NCI-H128 (cell line): Measurements from ENCODE around the gene CD300LF.
A peak's percentile ranks its signal among the peaks of the same experiment; 100 is the strongest.

Source experiments
- DNase-seq: peaks from one replicate; lab custom pipeline; 2025; ENCODE audit not compliant: unreplicated experiment; lab: John Stamatoyannopoulos, UW

Gene CD300LF

DNA sequence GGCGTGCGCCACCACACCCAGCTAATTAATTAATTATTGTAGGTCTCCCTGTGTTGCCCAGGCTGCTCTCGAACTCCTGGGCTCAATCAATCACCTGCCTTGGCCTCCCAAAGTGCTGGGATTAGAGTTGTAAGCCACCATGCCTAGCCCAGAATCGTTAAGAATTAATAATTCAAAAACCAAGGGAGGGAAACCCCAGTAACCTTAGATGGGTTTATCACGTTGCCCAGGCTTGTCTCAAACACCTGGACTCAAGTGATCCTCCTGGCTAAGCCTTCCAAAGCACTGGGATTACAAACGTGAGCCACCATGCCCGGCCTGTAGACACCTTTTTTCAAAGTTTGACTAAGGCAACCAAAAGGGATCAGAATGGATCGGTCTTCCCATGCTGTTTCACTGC is 21.6 kb downstream of the CD300LF start:
- no peak for DNase-seq

DNA sequence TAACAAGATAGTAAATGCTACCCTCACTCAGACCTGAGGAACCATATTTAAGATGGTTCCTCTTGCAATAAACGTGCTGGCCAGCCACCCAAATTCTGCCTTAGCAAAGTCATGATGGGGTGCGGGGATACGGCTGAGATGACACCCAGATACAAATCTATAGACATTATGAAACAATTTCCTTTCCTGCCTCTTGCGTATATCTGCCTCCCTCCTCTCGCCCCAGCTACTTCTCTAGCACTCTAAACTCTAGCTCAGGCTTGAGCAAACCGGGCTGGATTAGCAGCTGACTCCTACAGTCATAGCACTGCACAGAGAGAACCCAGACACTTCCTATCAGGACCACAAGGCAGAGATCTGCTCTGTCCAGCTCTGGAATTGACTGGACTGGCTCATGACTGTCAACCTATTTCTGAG is 22.3 kb downstream of the CD300LF start:
- DNase-seq = no peak

DNA sequence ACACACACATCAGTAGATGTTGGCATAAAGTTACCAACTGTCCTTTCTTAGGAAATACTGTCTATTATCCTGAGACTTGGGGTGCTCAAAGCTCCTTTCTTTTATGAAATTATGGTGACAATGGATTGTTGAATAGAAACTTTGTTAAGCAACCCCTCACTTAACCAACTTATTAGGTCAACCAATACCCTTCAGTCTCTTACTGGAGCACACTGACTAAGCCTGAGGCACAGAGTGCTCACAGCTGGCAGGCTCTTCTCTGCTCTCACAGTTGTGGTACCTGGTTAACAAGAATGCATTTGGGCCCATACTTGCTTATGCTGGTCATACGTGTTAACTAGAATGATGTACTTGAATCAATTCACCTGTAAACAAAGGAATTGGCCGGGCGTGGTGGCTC is 24.8 kb downstream of the CD300LF start:
- DNase-seq = no peak

DNA sequence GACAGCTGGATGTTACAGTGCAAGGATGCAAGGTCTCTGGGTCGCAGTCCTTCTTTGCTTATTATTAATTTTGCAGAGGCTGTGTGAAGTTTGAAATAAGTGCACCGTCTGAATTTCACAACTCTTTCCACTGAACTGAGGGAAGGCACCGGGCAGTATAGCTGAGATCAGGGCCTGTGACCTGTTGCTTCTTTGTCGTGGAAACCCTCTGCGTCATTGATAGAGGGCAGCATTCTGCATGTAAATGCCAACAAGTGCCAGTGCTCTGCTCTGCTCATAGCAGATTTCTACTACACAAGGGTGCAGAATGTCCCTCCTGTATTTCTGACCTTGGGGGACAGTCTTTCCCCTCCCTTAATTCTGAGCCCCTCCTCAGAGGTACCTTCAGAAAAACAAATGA is 26.0 kb downstream of the CD300LF start:
- no peak for DNase-seq

DNA sequence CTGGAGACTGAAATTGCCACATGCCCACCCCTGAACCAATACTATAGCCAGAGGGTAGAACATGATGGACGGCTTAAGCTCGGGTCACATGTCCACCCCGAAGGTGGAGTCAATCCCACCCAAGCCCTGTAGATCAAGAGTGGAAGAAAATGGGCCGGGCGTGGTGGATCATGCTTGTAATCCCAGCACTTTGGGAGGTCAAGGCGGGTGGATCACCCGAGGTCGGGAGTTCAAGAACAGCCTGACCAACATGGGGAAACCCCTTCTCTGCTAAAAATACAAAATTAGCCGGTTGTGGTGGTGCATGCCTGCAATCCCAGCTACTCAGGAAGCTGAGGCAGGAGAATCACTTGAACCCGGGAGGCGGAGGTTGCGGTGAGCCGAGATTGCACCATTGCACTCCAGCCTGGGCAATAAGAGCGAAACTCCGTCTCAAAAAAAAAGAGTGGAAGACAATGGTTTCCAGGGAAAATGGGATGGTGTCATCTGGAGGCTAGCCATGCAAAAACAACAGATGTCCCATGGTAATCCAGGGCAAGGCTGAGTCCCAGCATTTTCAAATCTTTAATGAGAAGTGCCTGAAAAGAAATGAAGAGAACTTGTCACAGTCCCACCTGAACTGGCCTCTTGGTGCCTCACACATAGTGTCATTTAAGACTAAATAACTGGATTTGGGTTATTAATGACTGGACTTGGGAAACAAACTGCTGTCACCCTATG is 30.1 kb downstream of the CD300LF start:
- no peak for DNase-seq

DNA sequence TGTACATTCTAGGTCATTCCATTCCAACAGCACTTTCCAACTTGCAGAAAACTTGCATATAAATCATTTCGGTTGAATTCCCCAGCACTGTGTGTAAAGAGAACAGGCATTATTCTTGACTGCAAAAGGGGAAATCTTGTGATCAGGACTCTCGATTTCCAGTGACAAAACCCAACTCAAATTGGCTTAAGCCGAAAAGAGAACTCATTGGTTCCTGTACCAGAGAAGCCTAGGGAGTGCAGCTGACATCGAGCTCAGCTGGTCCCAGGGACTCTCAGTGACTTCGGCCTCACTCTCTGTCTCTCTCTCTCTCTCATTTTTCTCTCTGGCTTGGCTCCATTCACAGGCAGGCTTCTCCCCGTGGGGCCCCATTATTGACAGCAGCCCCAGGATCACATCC is 30.7 kb downstream of the CD300LF start:
- no peak for DNase-seq

DNA sequence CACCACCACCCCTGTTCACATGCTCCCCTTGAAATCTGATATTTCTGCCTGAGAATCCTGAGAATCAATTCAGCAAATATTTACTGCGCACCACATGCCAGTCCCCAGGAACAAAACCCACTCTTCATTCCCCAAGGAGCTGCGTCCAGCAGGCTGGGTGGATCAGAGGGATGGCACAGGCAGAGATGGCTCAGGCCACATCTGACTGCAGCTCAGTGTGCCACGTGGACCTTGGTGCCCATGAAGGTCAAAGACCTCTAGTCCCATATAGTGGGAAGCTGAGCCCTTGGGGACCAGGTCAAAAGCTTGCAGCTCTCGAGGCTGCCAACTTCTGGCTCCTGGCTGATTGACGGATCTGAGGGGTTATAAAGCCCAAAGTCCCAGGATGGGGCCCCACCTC is 31.8 kb downstream of the CD300LF start:
- DNase-seq = no peak

DNA sequence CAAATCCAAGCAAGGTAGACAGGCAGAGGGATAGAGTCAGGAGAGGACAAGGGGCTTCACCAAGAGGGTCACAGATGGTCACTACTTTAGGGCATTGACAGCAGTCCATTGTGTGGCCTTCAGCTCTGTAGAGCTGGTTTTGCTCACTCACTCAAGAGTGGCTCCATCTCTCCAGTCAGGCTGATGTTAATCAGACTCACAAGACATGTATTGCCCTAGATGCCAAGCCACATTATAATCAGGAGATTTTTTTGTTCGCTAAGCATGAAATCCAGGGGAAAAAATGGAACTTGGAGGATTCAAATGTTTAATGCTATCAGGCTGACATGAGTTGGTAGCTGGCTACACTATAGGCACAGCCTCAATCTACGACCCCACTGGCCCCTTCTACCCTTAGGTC is 32.5 kb downstream of the CD300LF start:
- no peak for DNase-seq

DNA sequence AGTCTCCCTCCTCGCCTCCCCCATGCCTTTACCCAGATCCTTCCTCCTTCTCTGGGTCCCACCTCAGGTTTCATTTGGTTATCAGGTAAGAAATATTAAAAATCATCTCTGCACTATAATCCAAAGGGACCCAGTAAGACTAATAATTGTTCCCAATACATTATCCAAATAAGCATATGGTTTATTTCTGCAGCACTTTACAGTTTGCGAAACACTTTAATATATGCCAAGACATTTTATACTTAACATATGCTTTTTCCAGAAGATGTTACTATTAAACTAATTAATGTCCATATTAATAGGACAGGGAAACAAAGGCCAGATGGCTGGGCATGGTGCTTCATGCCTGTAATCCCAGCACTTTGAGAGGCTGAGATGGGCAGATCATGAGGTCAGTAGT is 33.3 kb downstream of the CD300LF start:
- no peak for DNase-seq

DNA sequence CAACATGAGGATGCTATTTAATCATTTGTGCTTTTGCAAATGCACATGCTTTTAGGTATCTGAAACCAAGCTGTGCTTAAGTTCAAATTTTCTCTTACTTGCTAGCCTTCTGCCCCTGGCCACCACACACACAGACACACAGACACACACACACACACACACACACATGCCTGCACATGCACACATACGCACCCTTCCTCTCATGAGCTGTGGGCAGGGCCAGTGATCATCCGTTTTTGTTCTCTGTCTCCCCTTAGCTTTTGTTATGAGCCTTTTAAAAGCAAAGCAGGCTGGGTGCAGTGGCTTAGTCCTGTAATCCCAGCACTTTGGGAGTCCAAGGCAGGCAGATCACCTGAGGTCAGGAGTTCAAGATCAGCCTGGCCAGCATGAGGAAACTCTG is 34.2 kb downstream of the CD300LF start:
- no peak for DNase-seq

DNA sequence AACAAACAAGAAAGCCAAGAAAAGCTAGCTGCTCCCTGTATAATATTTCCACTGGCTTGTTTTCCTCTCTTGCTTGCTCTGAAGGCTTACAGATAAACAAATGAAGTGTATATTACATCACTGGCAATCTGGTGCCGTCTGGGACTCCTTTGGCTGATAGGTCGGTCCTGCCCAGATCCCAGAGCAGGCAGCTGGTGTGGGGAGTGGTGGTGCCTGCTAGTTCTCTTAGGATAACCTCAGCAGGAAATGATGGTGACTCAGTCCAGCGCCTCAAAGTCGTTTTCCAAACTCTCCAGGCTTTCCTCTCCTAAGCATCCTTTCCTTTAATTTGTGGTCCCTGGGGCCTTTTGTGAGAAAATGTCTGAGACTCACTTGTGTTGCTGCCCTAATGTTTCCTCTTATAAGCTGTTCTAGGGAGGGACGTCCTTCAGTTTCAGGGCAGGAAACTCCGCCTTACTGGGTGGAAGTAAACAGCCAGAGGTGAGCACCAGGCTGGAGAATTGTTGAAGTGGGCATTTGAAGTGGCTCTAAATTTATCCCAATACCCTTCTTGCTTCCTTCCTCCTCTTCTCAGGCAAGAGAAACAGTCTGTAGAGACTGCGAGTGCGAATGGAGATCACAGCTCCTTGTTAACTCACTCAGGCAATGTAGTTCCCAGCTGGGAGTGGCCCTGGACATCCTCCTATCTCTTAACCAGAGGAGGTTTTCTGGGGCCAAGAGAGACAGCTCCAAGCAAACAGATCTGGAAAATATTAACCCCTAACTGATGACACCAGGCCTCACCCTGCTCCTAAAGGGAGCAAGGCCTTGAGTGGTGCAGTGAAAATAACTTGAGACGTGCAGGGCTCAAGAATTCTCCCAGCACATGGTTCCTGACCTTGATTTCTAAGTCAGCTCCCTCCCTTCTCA is 34.9 kb downstream of the CD300LF start:
- peak; percentile 40 for DNase-seq

DNA sequence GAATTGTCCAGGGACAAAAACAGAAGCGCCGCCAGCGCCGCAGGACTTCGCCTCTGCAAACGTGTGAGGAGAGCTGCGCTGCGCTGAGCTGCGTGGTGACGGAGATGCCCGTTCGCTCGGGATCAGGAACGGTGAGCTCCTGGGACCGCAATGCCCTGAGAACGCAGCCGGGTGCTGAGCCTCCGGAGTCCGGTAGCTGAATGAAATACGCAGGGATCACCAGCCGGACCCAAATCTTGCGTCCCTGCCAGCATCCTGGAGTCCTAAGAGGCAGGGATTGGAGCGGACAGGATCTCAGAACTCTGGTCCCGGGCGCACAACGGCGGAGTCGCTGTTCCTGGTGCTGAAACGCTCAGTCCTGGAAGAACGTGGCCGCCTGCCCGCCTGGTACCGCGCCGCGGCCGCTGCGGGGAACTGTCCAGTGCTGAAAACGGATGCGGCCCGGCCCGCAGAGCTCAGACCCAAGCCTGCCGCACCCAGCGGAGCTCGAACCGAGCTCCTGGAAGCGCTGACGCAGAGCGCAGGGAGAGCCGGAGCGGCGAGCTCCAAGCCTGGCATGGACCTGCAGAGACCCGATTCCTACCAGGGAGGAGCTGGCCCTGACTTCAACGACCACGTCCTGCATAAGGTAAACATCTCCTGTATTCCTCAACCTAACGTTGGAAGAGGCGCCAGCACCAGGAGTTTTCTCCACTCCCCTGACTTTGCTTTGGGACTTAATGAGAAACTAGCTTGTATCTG is 41.5 kb downstream of the CD300LF start:
- DNase-seq = no peak

DNA sequence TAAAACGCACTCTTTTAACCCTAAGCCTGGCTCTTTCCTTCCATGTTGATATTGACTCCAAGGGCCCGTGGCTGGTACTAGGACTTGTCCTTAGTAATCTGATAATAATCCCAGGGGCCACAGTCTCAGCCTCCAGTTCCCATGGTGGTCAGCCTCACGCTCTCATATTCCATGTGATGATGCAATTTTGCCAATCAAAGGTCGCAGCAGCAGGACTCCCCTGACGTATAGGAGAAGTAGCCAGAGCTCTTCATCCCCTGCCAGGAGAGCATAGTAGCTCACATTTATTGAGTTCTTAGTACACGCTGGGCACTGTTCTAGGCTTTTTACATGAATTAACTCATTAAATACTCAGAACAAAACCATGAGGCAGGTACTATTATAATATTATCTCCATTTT is 42.4 kb downstream of the CD300LF start:
- DNase-seq = no peak

DNA sequence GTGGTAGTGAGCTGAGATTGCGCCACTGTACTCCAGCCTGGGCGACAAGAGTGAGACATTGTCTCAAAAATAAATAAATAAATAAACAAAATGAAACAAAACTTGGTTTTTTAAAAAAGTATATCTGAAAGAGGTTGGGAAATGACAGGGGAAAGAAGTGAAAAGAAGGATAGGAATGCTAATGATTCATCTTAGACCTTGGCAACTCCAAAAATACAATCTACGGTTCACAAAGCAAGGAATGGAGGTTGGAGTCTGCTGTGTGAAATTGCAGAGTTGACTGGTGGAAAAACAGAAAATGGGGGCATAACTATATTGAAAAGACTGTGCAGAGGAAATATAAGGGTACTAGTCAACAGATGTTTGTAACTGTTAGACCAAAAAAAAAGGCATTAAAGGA is 49.2 kb downstream of the CD300LF start:
- no peak for DNase-seq

DNA sequence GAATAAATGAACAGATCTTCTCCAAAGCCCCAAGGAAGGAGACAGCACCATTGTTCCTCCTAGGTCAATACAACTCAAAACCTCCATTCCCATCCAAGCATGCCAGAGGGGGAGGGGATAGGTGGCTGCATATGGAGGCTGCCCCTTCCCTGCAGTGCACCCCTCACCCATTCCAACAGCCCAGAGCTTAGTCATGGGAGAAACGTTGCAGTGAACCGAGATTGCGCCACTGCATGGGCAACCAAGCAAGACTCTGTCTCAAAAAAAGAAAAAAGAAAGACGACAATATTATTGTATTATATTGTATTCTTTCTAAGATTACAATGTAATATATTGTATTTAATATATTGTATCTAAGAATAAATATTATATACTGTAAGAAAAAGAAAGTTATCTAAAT is 52.8 kb downstream of the CD300LF start:
- DNase-seq = no peak

DNA sequence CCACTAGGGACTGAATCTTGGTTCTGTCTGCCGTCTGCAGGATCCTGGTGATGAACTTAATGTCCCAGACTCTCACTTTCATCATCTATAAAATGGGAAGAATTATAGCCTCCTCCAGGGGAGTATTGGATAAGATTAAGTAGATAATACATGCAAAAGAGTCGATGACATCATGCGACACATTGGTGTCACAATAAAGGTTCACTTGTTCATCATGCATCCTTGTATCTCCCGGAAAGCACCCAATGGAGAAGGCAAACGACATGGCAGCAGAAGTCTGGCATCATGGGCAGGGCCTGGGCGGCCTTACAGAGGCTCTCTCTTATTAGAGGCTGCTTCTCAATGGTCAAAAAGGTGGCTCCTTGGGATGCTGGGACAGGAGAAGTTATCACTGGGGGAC is 54.1 kb downstream of the CD300LF start:
- DNase-seq = no peak

DNA sequence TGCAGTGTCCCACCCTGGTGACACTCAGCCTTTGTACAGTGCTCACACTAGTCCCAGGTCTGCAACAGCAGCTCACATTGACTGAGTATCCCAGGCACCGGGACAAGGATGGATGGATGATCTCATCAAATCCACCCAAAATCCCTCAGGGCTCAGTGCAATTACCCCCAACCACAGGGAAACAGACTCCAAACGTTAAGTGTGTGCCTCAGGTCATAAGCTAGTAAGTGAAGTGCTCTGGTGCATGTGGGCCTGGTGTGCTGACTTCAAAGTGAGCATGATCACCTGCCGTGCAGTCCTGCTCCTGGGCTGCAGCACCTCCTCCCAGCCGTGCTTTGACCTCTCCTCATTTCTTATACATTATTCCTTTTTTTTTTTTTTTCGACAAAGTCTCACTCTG is 58.0 kb downstream of the CD300LF start:
- no peak for DNase-seq

DNA sequence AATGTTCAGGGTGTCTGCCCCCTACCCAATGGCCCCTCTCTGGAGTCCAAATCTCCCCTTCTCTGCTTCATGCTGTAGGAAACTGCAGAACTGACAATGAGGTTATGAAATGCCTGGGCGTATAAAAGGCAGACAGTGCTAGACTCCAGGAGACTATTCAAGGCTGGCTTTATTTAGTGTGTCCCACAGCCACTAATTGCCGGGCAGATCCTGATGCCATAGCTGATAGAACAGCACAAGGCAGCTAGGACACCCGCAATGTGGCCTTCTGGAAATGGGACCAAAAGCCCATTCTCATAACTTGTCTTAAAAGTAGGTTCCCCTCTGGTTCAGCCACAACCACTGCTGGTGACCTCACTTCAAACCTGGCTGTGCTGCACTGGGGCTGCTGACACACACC is 60.7 kb downstream of the CD300LF start:
- no peak for DNase-seq

DNA sequence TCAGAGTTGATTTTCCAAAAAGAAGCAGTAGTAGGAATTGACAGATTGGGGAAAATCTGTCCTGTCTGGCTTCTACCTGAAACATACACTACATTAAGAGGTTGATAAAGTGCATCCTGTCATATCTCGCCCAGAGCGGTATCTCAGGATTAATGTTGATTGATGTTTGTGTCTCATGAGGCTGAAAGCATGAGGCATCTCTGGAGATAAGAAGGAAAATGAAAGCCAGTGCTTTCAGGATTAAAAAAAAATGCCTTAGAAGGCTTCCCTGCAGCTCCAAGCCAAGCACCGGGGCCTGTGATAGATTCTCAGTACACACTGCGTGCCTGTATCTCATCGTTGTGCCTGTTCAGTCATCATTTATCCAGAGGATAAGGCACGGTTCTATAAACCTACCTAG is 62.8 kb downstream of the CD300LF start:
- no peak for DNase-seq

DNA sequence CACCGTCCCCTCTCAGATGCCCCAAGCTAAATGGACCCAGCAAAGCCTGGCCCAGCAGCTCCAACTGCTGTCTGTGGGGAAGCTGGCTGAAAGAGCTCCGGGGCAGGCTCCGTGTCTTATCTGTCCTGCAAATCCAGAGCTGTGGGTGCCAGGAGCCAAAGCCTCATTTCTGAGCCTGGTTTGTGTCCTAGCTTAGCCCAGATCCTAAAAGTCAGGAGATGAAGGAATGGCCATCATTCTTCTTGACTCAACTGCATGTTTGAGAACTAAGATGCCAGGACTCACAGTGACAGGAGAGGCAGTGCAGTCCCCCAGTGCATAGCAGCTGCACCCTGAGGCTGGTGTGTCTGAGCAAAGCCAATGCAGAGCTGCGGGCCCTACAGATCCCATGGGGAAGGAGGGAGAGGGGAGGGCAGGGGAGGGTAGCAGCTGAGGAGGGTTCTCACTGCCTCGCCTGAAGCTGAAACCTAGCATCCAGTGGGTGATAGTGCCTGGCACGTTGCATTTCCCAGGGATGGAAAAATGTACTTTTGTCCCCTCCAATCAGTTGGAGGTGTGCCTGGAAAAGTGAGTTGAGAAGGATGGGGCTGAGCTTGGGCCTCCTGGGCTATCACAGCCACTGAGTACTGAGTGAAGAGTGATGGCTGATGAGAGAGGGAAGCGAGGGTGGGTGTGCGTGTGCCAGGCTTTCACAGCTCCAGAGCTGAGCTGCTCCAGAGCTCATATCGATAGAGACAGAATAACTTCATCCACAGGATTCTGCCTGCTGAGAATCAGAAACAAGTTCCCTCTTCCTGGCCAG is 64.7 kb downstream of the CD300LF start:
- DNase-seq = no peak

DNA sequence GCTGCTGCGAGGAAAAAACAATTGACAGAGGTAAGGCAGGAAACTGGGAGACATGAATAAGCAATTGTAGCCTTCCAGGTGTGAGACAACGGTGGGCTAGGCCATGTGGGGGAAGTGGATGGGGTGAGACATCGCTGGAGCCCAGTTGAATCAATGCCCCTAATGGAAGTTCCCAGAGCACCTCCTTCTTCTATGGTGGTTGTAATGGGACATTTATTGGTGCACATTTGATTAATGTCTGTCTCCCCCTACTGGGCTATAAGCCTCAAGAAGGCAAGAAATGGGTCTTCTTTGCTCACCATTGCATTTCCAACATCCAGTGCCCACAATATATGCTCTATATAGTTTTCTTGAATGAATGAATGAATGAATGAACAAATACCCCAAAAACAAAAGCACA is 66.5 kb downstream of the CD300LF start:
- DNase-seq = no peak
